GM12891 (cell line): Measurements from ENCODE around the gene MPDU1.

Source experiments
- PAX5 ChIP-seq: IDR thresholded peaks from 2 replicates; pipeline ENCODE4 v1.6.1; 2011; ENCODE audit warnings: low read length, moderate library complexity, mild to moderate bottlenecking; ENCODE audit not compliant: insufficient read depth, severe bottlenecking
- POLR2A ChIP-seq: IDR thresholded peaks from 2 replicates; pipeline ENCODE4 v1.6.1; 2011; ENCODE audit warnings: low read depth, low read length, control low read depth
- POLR2AphosphoS5 ChIP-seq: IDR thresholded peaks from 2 replicates; pipeline ENCODE4 v1.6.1; 2011; ENCODE audit warnings: low read depth, low read length, control low read depth
- TAF1 ChIP-seq: IDR thresholded peaks from 2 replicates; pipeline ENCODE4 v1.6.1; 2011; ENCODE audit warnings: low read depth, low read length, control low read depth

DNA sequence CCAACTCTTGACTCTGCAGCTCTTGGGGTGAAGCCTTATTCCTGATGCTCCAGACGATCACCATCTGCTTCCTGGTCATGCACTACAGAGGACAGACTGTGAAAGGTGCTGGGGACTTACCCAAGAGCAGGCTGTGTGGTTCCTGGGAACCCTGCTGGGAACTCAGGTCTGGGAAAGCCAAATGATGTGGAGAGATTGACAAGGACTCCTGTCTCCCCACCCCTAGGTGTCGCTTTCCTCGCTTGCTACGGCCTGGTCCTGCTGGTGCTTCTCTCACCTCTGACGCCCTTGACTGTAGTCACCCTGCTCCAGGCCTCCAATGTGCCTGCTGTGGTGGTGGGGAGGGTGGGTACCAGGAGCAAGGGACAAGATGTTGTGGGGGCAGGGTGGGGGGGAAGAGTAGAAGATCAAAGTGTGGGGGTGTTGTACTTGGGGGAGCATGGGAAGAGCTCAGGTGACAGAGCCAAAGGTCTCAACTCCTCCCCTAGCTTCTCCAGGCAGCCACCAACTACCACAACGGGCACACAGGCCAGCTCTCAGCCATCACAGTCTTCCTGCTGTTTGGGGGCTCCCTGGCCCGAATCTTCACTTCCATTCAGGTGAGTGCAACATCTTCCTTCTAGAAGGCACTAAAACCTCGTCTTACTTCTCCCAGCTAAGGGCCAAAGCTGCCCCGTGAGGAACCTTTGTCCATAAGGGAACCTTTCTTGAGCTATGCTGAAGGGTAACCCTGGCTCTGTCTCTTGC is 3.2 kb downstream of the MPDU1 start:
- TF ChIP-seq POLR2A (no peak), POLR2AphosphoS5 (no peak), TAF1 (no peak), PAX5 (no peak)
